Tibial nerve (tissue), 4 donors: ENCODE measurements around the gene WFS1. TPM values are rescaled to one million over a fixed set of nuclear protein-coding genes. Genes with fewer than 3 reads are reported as not detected.

Source experiments
- DNase-seq, 2 donors: peaks; one replicate each; pipeline ENCODE4 v3.0.0-alpha.2; 2019; ENCODE audit warnings: low spot score in 2 of 2
- H3K27ac ChIP-seq, 4 donors: fragments of 200-600 bp; sonication (generic) in 3 of 4; one replicate each; pipeline ENCODE4 v1.5.1; 2017 to 2019; ENCODE audit warnings: mild to moderate bottlenecking in 1 of 4
- H3K27me3 ChIP-seq, 2 donors: fragments of 200-600 bp; sonication (generic) in 1 of 2; one replicate each; pipeline versions ENCODE4 v1.5.1 to v1.6.0; 2017 to 2019
- H3K36me3 ChIP-seq, 3 donors: fragments of 200-600 bp; sonication (generic); one replicate each; pipeline ENCODE4 v1.5.1; 2018 to 2019
- H3K4me1 ChIP-seq, 4 donors: fragments of 200-600 bp; sonication (generic) in 3 of 4; one replicate each; pipeline ENCODE4 v1.5.1; 2017 to 2019
- H3K4me3 ChIP-seq, 4 donors: fragments of 200-600 bp; sonication (generic) in 3 of 4; one replicate each; pipeline ENCODE4 v1.5.1; 2017 to 2019; ENCODE audit warnings: mild to moderate bottlenecking in 1 of 4, moderate library complexity in 1 of 4
- H3K9me3 ChIP-seq, 4 donors: fragments of 200-600 bp; sonication (generic) in 3 of 4; one replicate each; pipeline ENCODE4 v1.5.1; 2017 to 2019
- EP300 ChIP-seq, 2 donors: sonication (generic); formaldehyde crosslinking; IDR thresholded peaks; one replicate each; pipeline ENCODE4 v1.6.1; 2017; ENCODE audit warnings: antibody characterized with exemption in 2 of 2, mild to moderate bottlenecking in 1 of 2
- POLR2A ChIP-seq, 2 donors: fragments of 450-650 bp; IDR thresholded peaks; one replicate each; pipeline ENCODE4 v1.6.1; 2017; ENCODE audit warnings: antibody characterized with exemption in 2 of 2, mild to moderate bottlenecking in 2 of 2, moderate library complexity in 2 of 2
- WGBS, 2 donors: methylation state at CpG; one replicate each; pipeline ENCODE4 v1.1.5; 2018; 5-methylcytosine and 5-hydroxymethylcytosine counted together
- total RNA-seq, 4 donors: library from RNA; depleted of rRNA; stranded (reverse); fragments of >200 nt; gene quantifications; one replicate each; pipeline ENCODE4 v1.1.0, GENCODE V29; 2016
- TF ChIP-seq, protein P1 (sequence below), 5 experiments: fragments of 200-600 bp in 3 of 5; fragments of 450-650 bp in 2 of 5; sonication (generic) in 3 of 5; IDR thresholded peaks; one replicate each; pipeline ENCODE4 v1.5.1; 2016 to 2019; ENCODE audit warnings: antibody characterized with exemption in 5 of 5, mild to moderate bottlenecking in 3 of 5, moderate library complexity in 2 of 5

Gene WFS1
- total RNA-seq, 4 donors from 2014 or later = 52.8 to 125 (median 57.9) TPM

DNA sequence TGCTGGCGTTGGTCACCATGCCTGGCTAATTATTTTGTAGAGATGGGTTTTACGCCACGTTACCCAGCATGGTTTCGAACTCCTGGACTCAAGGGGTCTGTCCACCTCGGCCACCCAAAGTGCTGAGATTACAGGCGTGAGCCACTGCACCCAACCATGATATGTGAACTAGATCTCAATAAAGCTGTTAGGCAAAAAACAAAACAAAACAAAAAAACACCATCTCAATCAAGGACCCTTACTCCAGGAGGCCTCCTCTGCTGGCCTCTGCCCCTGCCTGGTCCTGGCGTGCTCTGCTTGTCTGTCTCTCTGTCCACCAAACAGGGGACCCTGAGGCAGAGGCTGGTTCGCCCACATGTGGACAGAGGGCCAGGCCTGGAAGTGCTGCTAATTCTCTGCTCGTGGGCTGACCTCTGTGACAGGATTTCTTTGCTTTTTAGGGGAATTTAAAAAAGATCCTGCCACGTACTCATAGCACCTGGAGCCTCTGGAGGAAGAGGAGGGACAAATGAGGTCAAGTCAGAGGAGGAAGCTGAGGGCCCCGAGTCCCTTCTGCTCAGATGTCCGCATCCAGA, 32.7 kb upstream of the WFS1 start:
- WGBS, 2 donors = 74 to 76% methylated on average over 12 of the region's 12 CpGs
- Histone ChIP-seq H3K36me3 (no peaks in the 10 kb centered on the region), H3K27me3 (peaks cover 0 to 2% of the 10 kb centered on the region in 2 donors), H3K9me3 (no peaks in the 10 kb centered on the region), H3K27ac (no peak overlapping the region), H3K4me1 (no peaks in the 10 kb centered on the region), H3K4me3 (no peak overlapping the region)
- no peak for DNase-seq
- no peak for TF ChIP-seq EP300 (IDR thresholded peaks at IDR 0.05)
- TF ChIP-seq POLR2A (IDR thresholded peaks at IDR 0.05) = no peak
- TF ChIP-seq, protein P1, sequence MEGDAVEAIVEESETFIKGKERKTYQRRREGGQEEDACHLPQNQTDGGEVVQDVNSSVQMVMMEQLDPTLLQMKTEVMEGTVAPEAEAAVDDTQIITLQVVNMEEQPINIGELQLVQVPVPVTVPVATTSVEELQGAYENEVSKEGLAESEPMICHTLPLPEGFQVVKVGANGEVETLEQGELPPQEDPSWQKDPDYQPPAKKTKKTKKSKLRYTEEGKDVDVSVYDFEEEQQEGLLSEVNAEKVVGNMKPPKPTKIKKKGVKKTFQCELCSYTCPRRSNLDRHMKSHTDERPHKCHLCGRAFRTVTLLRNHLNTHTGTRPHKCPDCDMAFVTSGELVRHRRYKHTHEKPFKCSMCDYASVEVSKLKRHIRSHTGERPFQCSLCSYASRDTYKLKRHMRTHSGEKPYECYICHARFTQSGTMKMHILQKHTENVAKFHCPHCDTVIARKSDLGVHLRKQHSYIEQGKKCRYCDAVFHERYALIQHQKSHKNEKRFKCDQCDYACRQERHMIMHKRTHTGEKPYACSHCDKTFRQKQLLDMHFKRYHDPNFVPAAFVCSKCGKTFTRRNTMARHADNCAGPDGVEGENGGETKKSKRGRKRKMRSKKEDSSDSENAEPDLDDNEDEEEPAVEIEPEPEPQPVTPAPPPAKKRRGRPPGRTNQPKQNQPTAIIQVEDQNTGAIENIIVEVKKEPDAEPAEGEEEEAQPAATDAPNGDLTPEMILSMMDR (IDR thresholded peaks at IDR 0.05) = no peak

DNA sequence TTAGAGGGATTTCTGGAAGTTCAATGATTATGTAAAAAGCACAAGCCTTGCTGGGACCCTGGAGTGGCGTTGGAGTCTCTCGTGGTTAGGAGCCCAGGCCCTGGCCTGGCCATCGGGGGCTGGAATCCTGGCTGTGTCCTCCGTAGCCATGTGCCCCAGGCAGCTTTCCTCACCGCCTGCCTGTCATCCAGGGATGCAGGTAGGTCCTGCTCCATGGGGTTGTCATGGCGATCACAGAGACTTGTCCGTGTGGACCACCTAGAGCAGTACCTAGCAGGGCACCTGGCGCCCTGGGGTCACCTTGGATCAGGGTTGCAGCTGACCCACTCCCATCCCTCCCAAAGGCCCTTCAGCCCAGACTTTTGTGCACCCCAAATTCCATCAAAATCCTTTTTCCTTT, 30.2 kb upstream of the WFS1 start:
- DNase-seq = no peak
- Histone ChIP-seq H3K9me3 (peaks cover 0 to 10% (median 0%) of the 10 kb centered on the region in 4 donors), H3K4me1 (no peaks in the 10 kb centered on the region), H3K27ac (no peak overlapping the region), H3K4me3 (no peak overlapping the region), H3K27me3 (peaks cover 0 to 9% of the 10 kb centered on the region in 2 donors), H3K36me3 (no peaks in the 10 kb centered on the region)
- TF ChIP-seq POLR2A (IDR thresholded peaks at IDR 0.05) = no peak
- TF ChIP-seq, protein P1 (IDR thresholded peaks at IDR 0.05) = no peak
- no peak for TF ChIP-seq EP300 (IDR thresholded peaks at IDR 0.05)
- 69 to 72% methylated on average over 8 of the region's 8 CpGs for WGBS, 2 donors

GRCh38 chr4:6239968-6240367, 29.7 kb upstream of the WFS1 start:
- DNase-seq = no peak
- TF ChIP-seq EP300 (IDR thresholded peaks at IDR 0.05) = no peak
- TF ChIP-seq, protein P1 (IDR thresholded peaks at IDR 0.05) = no peak
- no peak for TF ChIP-seq POLR2A (IDR thresholded peaks at IDR 0.05)
- Histone ChIP-seq H3K4me1 (no peaks in the 10 kb centered on the region), H3K27me3 (peaks cover 0 to 11% of the 10 kb centered on the region in 2 donors), H3K27ac (no peak overlapping the region), H3K4me3 (no peak overlapping the region), H3K36me3 (no peaks in the 10 kb centered on the region), H3K9me3 (peaks cover 0 to 15% (median 0%) of the 10 kb centered on the region in 4 donors)
- 72 to 80% methylated on average over 11 of the region's 11 CpGs for whole genome bisulfite sequencing, 2 donors

DNA sequence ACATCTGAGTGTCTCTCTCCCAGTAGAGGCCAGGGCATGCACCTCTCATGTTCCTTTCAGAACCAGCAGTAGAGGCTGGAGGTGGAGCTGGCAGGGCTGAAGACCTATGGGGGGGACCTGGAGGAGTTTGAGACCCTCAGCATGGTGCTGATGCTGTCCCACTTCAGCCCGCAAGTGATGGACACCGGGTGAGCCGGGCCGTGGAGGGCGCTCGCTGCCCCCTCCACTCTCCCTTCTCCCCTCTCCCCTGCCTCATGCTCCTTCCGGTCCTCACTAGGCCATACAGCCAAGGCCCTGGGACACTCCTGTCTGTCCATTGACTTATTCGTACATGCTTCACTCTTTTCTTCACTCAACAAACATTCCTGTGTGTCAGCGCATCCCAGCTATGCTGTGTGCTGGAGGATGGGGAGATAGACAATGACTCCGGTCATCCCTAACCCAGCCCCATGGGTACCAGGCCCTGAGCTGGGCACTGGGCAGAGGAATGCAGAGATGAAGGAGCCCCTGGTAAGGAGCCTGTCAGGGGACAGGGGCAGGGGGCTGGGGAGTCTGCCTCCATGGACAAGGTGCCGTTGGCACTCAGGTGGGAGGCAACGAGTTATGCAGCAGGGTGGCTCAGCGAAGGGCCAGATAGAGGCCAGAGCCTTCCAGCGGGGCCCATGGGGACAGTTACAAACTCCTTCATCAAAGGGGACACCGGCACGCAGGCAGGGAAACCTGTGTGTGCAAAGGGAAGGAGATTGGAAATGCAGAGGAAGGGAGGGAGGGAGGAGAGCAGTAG, 28.4 kb upstream of the WFS1 start:
- TF ChIP-seq EP300 (IDR thresholded peaks at IDR 0.05) = no peak
- TF ChIP-seq POLR2A (IDR thresholded peaks at IDR 0.05) = no peak
- TF ChIP-seq, protein P1 (IDR thresholded peaks at IDR 0.05) = no peak
- WGBS, 2 donors = 84 to 85% methylated on average over 16 of the region's 16 CpGs
- H3K27ac ChIP-seq = no peak overlapping the region
- DNase-seq = no peak
- H3K27me3 ChIP-seq = peaks cover 0 to 24% of the 10 kb centered on the region in 2 donors
- H3K4me1 ChIP-seq = peaks cover 0 to 8% (median 0%) of the 10 kb centered on the region in 4 donors
- peaks cover 0 to 25% (median 0%) of the 10 kb centered on the region in 4 donors for H3K9me3 ChIP-seq
- H3K36me3 ChIP-seq = no peaks in the 10 kb centered on the region
- no peak overlapping the region for H3K4me3 ChIP-seq
